T-helper 1 cell (primary cell): Measurements from ENCODE around the gene MGRN1.

Experiments used
- DNase-seq, 5 donors: peaks; one replicate each; pipeline ENCODE4 v3.0.0-alpha.2; 2012 to 2020

Gene MGRN1

DNA sequence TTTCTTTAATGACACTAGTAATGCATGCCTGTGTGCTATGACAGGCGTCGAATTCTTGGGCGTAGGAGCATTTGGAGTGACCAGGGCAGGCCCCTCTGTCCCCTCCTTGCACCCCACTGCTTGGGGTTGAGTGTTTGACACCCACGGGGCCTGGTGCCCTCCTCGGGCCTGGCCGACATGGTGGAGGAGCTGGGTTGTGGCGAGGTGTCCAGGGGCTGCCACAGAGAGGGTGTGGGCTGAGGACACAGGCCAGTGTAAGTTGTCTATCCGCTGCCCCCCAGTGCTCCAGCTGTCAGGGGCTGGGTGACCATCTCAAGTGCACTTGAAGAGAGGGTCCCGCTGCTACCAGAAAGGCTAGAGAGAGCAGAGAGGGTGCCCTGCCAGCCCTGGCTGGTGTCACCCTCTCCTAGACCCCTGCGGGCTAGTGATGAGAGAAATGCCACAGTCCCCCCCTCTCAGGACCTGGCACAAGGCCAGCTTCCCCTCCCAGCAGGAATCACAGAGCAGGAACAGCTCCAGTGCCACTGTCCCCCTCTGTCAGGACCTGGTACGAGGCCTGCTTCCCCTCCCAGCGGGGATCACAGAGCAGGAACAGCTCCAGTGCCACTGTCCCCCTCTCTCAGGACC, 30.5 kb downstream of the MGRN1 start:
- no peak for DNase-seq

DNA sequence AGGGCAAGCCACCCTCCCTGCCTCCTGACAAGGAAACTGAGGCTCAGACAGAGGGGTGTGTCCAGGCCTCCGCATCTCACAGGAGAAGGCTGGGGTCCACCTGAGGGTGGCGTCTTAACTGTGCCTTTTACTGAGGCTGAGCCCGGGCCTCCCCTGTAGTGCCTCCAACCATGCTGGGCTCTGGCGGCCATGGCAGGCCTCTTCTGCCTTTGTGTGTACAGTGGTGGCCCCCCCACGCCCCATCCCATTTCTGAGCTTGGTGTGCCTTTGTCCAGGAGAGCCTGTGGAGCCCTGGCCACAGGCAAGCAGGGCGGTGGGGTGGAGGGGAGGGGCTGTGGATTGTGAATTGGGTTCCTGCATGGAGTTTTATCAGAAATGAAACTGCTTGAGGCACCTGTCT, 31.2 kb downstream of the MGRN1 start:
- no peak for DNase-seq

DNA sequence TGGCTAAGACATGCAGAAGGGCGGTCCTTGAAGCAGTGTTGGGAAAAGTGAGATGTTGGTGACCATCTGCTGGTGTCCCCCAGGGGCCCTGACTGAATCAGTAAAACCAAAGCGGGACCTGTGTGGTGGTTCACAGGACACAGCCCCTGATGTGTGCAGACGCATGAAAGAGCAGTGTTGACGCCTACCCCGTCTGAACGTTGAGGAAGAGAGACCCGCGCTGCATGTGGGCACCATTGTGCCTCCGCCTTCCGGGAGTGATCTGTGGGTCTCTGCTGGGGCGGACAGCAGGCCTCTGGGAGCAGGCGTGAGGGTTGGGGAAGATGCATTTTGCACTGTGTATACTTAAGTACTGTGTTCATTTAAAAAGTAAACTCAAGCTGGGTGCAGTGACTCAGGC, 31.6 kb downstream of the MGRN1 start:
- no peak for DNase-seq

DNA sequence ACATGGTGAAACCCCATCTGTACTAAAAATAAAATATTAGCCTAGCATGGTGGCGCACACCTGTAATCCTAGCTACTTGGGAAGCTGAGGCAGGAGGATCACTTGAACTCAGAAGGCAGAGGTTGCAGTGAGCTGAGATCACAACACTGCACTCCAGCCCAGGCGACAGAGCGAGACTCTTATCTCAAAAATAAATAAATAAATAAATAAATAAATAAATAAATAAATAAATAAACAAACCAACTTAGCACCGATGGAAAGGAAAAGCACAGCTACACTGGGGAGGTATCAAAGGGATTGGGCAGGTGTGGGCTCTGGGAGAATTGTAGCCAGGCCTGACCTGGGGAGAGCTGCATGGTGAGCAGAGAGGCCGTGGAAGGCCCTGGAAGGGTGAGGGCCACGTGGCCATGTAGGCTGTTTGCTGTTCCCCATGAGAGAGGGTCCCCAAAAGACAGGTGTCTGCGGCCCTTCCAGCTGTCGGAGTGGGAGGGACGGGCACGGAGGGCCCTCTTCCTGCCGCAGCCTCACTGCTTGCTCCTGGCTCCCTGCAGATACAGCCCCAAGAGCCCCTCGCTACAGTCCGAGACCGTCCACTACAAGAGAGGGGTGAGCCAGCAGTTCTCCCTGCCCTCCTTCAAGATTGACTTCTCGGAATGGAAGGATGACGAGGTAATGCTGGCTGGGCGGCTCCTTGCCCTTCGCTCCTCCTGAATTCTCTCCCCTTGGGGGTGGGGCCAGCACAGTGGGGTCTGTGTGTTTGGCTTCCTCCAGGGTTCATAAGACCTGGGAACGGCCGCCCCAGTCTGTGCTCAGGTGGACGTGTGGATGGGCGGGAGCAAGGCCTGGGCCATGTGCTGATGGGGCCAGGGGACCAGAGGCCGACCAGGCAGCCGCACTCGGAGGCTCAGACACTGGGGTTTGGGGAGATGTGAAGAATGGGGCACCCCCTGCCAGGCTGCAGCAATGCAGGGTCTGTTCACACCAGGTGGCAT, 32.4 kb downstream of the MGRN1 start:
- DNase-seq, result no peak

DNA sequence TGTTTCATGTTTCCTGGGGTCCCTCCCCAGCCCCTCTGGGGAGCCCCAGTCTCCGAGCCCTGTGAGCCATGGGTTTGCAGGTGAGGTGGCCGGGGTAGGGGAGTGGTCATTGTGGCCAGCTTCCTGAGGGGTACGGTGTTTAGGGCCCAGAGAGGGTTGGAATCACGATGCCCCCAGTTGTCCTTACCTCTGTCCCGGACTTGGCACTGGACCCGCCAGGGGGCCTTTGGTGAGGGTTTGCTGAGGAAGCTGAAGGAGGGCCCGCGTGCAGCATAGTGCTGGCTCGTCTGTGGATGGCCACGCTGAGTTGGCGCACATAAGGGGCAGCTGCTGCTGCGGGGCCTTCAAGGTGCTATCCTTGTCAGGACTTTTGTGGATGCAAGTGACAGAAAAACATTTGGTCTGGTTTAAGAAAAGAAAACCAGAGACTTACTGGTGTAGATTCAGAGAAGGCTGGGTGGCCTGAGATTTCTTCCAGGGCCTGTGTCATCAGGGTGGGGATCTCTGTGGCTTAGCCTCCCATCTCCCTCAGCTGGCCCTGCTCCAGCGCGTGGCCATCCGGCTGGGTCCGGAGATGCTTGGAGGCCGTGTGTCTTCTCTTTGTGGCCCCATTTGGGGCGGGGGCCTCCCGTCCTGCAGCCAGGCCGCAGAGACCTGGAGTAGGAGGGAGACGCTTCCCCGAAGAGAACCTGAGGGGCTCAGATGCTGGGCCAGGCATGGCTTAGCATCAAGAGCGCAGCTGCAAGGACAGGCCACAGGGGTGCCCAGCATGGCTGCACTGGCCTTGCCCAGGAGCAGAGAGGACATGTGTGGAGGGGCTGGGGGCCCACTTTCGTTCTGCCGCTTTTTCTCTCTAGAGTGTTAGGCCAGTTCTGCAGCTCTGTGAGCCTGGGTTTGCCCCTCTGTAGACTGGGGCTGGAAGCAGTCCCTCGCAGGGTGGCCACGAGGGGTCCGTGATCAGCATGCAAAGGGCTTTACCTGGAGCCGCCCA, 35.0 kb downstream of the MGRN1 start:
- DNase-seq, result no peak

DNA sequence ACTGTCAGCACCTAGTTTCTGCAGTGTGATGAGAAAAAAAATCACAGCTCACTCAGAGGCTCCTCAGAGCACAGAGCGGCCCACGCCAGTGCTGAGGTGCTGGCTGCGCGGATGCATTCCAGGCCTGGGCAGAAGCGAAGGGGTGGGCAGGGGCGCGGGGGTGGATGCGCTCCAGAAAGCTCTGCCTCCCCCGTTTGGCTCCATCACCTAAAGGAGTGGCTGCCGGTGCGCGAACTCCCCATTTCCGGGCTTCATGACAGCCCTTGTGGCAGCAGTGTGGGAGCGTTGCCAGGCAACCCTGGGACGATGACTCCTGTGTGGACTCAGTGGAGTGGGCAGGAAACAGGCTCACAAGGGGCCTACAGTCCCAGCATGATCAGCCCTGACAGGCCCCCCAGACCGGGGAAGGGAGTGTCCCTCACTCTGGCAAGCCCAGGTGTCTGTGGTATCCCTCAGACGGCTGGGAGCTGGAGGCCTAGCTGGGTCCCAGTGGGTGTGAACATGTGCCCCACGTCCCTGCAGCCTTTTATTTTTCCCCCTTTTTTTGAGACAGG, 35.9 kb downstream of the MGRN1 start:
- DNase-seq, result peak; percentile 33 to 60 (median 40)

DNA sequence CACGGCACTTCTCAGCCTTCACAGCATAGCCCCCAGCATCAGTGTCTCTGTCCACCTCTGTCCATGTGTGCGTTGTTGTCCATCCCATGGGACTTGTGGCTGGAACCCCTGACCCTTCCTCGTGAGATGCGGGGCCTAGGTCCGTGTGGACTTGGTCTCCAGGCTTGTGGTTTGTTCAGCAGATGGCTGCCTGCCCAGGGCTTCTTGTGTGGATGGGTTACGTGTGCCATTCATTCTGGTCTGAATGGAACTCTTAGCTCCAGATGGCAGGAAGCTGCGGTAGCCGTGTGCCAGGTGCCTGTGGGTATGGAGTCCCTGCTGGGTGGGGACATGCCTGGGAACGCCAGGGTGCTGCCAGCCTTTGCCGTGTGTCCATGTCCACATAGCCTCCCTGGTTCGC, 37.0 kb downstream of the MGRN1 start:
- no peak for DNase-seq

DNA sequence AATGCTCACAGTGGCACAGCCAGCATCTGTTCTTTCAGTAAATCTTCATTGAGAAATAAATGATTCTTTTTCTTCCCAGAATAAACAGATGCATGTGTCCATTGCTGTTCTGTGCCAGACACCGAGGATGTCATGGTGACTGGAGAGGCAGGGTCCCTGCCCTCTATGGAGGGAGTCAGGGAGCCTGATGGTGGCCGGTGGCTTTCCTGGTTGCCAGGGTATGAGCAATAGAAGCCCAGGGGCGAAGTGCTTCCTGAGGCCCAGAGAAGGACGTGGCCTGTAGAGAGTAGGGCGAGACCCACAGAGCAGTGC, 38.8 kb downstream of the MGRN1 start:
- DNase-seq, result no peak

DNA sequence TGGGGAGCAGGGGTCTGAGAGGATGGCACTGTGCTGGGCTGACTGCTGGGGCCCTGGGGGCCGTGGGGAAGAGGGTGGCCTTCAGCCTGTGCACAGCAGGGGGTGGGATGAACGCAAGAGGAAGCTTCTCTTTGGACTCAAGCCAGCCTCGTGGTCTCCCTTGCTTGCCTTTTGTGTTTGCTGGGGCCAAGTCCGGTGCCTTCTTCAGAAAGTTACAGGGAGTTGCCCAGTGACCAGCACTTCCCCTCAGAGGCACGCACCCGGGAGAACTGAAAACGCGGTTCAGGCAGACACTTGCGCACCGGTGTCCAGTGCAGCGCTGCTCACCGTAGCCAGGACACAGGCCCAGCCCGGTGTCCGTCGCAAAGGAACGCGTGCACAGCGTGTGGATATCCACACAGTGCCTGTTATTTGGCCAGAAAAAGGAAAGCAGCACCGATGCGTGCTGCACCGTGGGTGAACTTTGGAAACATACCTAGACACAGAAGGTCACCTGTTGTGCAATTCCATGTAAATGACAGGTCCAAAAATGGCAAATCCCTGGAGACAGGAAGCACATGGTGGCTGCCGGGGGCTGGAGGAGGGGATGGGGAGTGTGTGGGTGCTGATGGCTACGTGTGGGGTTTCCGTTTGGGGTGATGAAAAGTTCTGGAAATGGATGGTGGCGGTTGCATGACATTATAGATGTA, 39.3 kb downstream of the MGRN1 start:
- no peak for DNase-seq

DNA sequence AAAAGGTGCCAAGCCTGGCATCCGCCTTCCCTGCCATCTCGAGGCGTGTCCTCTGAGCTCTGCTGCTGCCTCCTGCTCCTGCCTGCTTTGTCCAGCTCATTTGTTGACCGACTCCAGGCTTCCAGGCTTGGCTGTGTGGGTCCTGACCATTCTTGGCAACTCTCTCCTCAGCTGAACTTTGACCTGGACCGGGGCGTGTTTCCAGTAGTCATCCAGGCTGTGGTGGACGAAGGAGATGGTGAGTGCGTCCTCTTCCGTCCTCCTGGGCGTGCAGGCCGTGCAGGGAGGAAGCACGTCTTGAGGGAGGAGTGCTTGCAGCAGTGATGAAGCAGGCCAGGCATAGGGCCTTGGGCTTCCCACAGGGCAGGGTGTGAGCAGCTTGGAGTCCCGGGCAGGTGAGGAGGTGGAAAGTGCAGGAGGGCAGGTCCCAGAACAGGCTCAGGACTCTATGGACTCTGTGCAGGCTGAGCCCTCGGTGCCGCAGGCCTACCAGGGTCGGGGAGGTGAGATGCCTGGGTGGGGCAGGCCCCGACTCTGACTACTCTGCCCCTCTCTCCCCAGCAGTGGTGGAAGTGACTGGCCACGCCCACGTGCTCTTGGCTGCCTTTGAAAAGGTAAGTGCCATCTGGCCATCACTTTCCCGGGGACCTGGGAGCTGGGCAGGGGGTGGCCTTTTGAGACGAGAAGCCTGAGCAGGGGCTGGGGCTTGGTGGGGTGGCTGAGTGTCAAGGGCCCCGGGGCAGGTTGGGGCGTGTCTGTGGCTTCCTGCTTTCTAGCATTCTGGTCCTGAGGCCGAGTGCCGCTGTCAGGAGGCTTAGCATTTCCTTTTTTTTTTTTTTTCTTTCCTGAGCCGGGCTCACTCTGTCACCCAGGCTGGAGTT, 40.2 kb downstream of the MGRN1 start:
- DNase-seq, result peak; percentile 34 to 79 (median 48)

DNA sequence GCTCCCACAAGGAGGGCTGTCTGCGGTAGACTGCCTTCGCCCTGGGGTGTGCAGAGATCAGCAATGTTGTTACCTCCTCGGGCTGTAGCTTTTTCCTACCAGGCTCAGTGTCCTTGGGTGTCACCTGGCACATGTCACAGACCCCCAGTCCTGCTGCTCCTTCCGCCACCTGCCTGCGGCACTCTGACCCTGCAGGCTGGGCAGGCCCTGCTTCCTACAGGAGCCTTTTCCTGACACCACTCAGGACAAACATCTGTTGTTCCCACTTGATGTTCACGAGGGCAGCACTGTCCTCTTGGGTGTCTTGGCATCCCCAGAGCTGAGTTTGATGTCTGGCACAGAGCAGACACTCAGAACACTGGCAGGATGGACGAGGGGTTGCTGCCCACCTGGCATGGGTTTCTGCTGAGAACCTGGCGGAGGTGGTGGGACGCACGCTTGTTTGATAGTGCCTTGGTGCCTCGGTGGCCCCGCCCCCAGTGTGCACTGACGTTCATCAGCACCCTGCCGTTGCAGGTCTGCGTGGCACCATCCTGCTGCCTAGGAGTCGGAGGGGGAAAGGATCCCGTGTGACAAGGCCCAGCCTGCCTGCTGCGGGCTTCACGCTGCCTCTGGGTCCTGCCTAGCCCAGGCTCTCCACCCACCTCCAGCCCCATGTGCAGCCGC, 42.0 kb downstream of the MGRN1 start:
- DNase-seq, result no peak

DNA sequence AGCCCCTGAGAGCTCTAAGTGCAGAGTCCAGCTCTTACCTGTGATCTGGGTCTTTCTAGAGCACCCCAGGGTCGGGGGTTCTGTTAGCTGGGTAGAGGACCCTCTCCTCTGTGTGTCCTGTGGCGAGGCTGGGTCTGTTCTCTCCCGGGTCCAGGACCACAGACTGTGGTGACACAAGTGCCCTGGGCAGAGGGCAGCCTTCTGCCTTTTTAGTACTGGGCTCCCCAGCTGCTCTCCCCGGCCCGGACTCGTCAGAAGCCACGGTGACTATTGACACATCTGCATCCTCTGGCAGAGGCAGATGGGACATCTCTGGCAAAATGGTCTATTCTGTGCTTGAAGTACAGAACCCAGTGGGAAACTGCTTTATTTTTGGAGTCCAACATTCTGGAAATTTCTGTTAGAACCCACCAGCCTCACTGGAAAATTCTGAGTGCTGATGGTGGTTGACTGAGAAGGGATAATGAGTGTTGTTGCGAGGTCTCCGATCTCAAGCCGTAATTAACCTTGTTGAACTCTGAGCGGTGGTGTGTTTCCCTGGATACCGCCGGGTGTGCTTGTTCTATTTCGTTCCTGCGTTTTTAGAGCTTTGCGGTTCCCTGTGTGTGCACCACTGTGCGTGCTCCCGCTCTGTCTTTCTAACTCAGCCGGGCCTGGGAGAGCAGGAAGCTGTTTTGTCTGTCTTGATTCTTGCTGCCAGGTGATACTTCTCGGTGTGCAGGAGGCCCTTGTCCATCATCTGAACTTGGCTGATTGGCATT, 42.8 kb downstream of the MGRN1 start:
- no peak for DNase-seq

DNA sequence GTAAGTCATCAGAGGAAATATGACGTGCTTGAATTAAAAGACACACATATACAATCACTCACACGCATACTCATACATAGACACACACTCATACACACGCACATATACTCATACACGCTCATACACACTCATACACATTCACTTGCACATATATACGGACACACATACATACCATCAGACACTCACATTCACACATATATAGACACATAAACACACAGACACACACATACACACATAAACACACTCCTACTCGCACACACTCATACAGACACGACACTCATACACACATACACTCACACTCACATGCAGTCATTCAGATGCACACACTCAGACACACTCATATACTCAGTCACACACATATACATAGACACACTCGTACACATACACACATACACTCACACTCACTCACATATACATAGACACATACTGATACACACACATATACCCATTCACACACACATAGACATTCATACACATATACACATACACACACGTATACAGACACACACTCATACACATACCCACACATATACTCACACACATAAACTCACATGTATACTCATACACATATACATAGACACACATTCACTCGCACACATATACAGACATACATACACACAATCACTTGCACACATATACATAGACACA, 43.8 kb downstream of the MGRN1 start:
- no peak for DNase-seq

DNA sequence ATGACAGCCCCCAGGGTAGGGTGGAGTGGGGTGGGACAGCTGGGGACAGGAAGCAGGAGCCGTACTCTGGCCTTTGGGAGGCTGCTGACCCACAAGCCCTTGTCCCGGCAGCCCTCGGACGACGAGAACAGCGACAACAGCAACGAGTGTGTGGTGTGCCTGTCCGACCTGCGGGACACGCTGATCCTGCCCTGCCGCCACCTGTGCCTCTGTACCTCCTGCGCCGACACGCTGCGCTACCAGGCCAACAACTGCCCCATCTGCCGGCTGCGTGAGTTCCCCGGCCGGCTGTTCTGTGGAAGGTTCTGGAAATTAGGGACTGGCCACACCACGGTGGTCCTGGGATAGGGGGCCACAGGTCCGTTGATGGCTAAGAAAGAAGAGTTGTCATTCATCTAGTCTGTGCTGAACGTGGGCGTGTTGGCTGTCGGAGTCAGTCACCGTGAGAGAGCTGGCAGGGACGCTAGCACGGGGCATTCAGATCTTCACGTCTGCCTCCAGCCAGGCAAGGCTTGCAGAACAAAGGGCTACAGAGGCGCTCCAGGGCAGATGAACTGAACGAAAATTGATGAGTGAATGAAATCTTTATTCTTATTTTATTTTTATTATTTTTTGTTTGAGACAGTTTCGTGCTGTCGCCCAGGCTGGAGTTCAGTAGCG, 48.9 kb downstream of the MGRN1 start:
- DNase-seq, result no peak

DNA sequence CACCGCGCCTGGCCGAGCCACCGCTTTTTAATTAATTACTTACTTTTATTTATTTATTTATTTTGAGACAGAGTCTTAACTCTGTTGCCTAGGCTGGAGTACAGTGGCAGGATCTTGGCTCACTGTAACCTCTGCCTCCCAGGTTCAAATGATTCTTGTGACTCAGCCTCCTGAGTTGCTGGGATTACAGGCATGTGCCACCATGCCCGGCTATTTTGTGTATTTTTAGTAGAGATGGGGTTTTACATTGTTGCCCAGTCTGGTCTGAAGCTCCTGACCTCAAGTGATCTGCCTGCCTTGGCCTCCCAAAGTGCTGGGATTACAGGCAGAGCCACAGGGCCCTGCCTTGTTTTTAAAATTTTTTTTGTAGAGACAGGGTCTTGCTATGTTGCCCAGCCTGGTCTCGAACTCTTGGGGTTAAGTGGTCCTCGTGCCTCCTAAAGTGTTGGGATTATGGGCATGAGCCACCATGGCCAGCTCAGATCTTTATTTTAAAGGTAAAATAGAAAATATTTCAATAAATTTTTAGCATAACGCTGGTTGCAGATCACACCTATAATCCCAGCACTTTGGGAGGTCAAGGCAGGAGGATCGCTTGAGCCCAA, 50.4 kb downstream of the MGRN1 start:
- no peak for DNase-seq

DNA sequence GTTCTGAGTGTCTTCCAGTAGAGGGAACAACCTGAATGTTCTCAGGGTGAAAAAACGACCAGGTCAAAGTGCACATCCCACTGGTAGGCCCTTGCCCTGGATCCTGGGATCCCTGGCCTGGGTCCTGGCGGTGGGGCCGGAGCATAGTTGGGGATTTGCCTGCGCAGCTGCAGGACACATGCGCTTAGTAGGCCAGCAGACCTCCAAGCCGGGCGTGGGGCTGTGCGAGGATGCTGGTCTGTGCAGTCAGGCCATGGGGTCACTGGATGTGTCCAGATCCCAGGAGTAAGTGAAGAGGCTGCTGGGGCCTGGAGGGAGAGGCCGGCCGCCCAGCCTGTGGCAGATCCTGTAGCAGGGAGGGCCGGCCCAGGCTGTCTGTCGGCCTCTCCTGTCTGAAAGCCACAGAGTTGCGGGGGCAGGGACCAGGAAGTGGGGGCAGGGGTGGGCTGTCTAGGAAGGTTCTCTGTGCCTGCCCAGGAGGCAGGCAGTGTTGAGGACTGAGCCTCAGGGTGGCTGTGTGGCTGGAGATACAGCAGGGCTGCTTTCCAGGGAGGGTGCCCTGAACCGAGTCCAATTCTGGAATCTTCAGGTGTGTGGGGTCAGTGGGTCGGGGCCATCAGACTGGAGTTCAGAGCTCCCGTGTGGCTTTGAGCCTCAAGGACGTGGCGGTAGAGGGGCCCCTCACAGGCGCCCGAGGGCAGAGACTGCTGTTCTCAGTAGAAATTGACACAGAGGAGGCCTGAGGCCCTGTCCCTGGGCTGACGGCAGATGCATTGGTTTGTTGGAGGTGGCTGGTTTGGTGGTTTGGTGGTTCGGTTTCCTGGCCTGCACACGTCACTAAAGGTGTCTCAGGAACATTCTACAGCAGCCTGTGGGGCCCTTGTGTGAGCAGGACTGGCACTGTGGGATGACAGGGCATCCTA, 51.5 kb downstream of the MGRN1 start:
- DNase-seq, result peak; percentile 39 to 87 (median 57)

DNA sequence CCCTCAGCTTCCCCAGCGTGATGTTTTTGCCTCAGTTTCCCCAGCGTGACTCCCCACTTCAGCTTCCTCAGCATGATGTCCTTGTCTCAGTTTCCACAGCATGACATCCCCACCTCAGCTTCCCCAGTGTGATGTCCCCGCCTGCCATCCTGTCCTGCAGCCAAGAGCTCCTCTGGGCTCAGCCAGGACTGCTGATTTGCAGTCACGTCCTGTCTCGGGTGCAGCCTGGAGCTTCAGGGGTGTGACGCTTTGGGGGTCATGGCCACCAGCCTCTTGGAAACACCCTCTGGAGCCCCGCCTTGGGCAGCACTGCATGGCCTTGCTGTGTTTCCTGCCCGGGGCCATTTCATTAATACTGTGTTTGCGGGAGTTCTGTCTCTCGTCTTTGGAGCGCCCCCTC, 52.2 kb downstream of the MGRN1 start:
- no peak for DNase-seq
